ENCODE results near the gene KDM4D. TPM values are rescaled to one million over a fixed set of nuclear protein-coding genes. Genes with fewer than 3 reads are reported as not detected.
A peak's percentile ranks its signal among the peaks of the same experiment; 100 is the strongest.

The KDM4D gene
- polyA plus RNA-seq, 3 donors = 0.03 to 0.16 TPM; not detected in 1

DNA sequence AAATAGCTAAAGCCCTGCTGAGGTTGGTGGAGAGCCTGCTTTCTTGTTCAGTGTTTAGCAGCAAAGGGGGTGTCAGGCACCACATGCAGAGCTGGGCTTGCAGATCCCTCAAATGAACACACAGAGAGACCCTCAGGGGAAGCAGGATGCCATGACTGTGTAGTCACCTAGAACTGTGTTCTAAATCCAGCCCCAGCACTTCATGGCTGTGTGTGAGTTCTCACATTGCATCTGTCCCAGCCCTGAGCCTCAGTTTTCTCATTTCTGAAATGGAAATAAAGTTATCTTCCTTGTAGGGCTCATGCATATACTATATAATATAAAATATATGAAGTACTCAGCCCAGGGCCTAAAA lies 47.3 kb upstream of the KDM4D start:
- H3K27me3 Mint-ChIP-seq (ENCODE audit: low read depth in 3 of 3) = peaks cover 0 to 3% (median under 1%) of the 10 kb centered on the region in 3 donors
- peaks cover 0 to 7% (median 3%) of the 10 kb centered on the region in 7 donors for H3K9me3 Mint-ChIP-seq
- no peak overlapping the region for H3K9ac ChIP-seq (ENCODE audit: insufficient read depth, low read length, poor library complexity, severe bottlenecking)
- no peak overlapping the region for H3K27ac ChIP-seq (ENCODE audit: low read depth in 1 of 2, low read length in 2 of 2)
- H2AFZ ChIP-seq (ENCODE audit: insufficient read depth, low read depth, low read length, poor library complexity, severe bottlenecking) = no peak overlapping the region
- H3K4me3 Mint-ChIP-seq = no peak overlapping the region
- TF ChIP-seq, protein P1, sequence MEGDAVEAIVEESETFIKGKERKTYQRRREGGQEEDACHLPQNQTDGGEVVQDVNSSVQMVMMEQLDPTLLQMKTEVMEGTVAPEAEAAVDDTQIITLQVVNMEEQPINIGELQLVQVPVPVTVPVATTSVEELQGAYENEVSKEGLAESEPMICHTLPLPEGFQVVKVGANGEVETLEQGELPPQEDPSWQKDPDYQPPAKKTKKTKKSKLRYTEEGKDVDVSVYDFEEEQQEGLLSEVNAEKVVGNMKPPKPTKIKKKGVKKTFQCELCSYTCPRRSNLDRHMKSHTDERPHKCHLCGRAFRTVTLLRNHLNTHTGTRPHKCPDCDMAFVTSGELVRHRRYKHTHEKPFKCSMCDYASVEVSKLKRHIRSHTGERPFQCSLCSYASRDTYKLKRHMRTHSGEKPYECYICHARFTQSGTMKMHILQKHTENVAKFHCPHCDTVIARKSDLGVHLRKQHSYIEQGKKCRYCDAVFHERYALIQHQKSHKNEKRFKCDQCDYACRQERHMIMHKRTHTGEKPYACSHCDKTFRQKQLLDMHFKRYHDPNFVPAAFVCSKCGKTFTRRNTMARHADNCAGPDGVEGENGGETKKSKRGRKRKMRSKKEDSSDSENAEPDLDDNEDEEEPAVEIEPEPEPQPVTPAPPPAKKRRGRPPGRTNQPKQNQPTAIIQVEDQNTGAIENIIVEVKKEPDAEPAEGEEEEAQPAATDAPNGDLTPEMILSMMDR (IDR thresholded peaks at IDR 0.05) = no peak
- no peaks in the 10 kb centered on the region for H3K36me3 Mint-ChIP-seq
- H4K20me1 ChIP-seq (ENCODE audit: insufficient read depth, low read length) = no peaks in the 10 kb centered on the region
- no peaks in the 10 kb centered on the region for H3K9me3 ChIP-seq (replicated peaks in 1 of 2; ENCODE audit: control insufficient read depth in 1 of 2, insufficient read depth in 1 of 2, low read length in 2 of 2)
- no peak for DNase-seq
- H3K79me2 ChIP-seq (ENCODE audit: insufficient read depth, low read length) = no peaks in the 10 kb centered on the region
- H3K4me1 Mint-ChIP-seq = peaks cover 37% of the 10 kb centered on the region
- H3K4me2 ChIP-seq (replicated peaks; ENCODE audit: extremely low read depth, low read length, poor library complexity, severe bottlenecking) = no peak overlapping the region
- no peaks in the 10 kb centered on the region for H3K27me3 ChIP-seq (ENCODE audit: control insufficient read depth in 2 of 2, insufficient read depth in 2 of 2, low read length in 2 of 2)
- intact Hi-C loops (cut with micrococcal nuclease) = no loop called here
- no peak overlapping the region for H3K4me3 ChIP-seq (replicated peaks in 1 of 3; ENCODE audit: low read depth in 2 of 3, low read length in 3 of 3)
- no peaks in the 10 kb centered on the region for H3K36me3 ChIP-seq (replicated peaks in 1 of 2; ENCODE audit: control insufficient read depth in 1 of 2, insufficient read depth in 2 of 2, low read length in 2 of 2)
- H3K4me1 ChIP-seq (ENCODE audit: control insufficient read depth in 1 of 2, insufficient read depth in 2 of 2, low read length in 2 of 2) = peaks cover 11 to 13% of the 10 kb centered on the region in 2 donors
- peak overlapping the region in 1 of 7 donors; percentile 4 for H3K27ac Mint-ChIP-seq

DNA sequence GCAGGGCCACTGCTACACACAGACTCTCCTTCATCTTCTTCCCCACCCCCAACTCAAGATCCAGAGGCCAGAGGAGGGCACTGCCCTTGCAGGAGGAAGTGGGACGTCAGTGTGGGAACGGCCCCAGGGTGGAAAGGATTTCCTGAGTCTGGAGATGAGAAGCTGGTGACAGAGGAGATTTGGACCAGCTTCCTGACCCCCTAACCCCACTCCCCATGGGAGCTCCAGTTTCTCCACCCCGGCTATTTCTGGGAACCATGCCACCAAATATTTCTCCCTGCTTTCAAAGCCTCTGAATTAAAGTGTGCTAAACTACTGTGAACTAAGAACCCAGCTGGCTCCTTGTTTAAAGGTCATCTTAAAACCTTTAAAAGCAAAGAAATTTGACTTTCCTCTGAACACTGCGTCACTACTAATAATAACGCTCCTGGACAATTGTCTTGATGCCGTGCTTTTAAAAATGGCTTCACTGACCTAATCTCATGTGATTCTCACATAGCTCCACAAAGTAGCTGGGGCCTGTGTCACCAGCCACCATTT lies 46.7 kb upstream of the KDM4D start:
- H3K36me3 Mint-ChIP-seq = no peaks in the 10 kb centered on the region
- H3K9me3 Mint-ChIP-seq = peaks cover 0 to 7% (median 3%) of the 10 kb centered on the region in 7 donors
- WGBS (ENCODE audit: insufficient coverage) = 29% methylated on average over 4 of the region's 6 CpGs
- Histone ChIP-seq H3K9ac (ENCODE audit: insufficient read depth, low read length, poor library complexity, severe bottlenecking) (no peak overlapping the region), H3K36me3 (replicated peaks in 1 of 2; ENCODE audit: control insufficient read depth in 1 of 2, insufficient read depth in 2 of 2, low read length in 2 of 2) (no peaks in the 10 kb centered on the region), H3K9me3 (replicated peaks in 1 of 2; ENCODE audit: control insufficient read depth in 1 of 2, insufficient read depth in 1 of 2, low read length in 2 of 2) (no peaks in the 10 kb centered on the region), H4K20me1 (ENCODE audit: insufficient read depth, low read length) (no peaks in the 10 kb centered on the region), H3K4me2 (replicated peaks; ENCODE audit: extremely low read depth, low read length, poor library complexity, severe bottlenecking) (no peak overlapping the region), H3K27ac (ENCODE audit: low read depth in 1 of 2, low read length in 2 of 2) (no peak overlapping the region), H3K4me3 (replicated peaks in 1 of 3; ENCODE audit: low read depth in 2 of 3, low read length in 3 of 3) (no peak overlapping the region), H3K4me1 (ENCODE audit: control insufficient read depth in 1 of 2, insufficient read depth in 2 of 2, low read length in 2 of 2) (peaks cover 11 to 13% of the 10 kb centered on the region in 2 donors), H2AFZ (ENCODE audit: insufficient read depth, low read depth, low read length, poor library complexity, severe bottlenecking) (no peak overlapping the region), H3K79me2 (ENCODE audit: insufficient read depth, low read length) (no peaks in the 10 kb centered on the region), H3K27me3 (ENCODE audit: control insufficient read depth in 2 of 2, insufficient read depth in 2 of 2, low read length in 2 of 2) (no peaks in the 10 kb centered on the region)
- H3K4me1 Mint-ChIP-seq = peaks cover 37% of the 10 kb centered on the region
- peak in 1 of 3 donors; percentile 4 for DNase-seq
- TF ChIP-seq, protein P1 (IDR thresholded peaks at IDR 0.05) = no peak
- peak overlapping the region in 2 of 7 donors; percentile 4 to 30 for H3K27ac Mint-ChIP-seq
- no peak overlapping the region for H3K4me3 Mint-ChIP-seq
- intact Hi-C loops (cut with micrococcal nuclease) = no loop called here
- H3K27me3 Mint-ChIP-seq (ENCODE audit: low read depth in 3 of 3) = peaks cover 0 to 3% (median 0%) of the 10 kb centered on the region in 3 donors

All from CD14-positive monocyte (primary cell).